Esophagus mucosa (tissue), 1 donor: ENCODE data around the gene TASL. TPM values are rescaled to one million over a fixed set of nuclear protein-coding genes. Genes with fewer than 3 reads are reported as not detected.
A peak's percentile ranks its signal among the peaks of the same experiment; 100 is the strongest.
"Not testable (repeated sequence)": the region's sequence is repeated elsewhere in the genome, so short reads cannot be mapped to it uniquely, and the experiment has no call there.

Experiments
- ATAC-seq: fragments of 200-7000 bp; cut with Tn5 transposase; one replicate; pipeline ENCODE4 v1.9.1; 2020
- total RNA-seq: library from RNA; stranded (reverse); gene quantifications from one replicate; pipeline ENCODE4 v1.2.4, GENCODE V29; 2023
- donor health status: DM: yes; HTN: yes; CAD: no.

Gene TASL
- total RNA-seq: 0.16 TPM

GRCh38 chrX:30577362-30577991 is at the start of gene TASL:
Gene TASL (minus strand): TSS chrX:30577766. CDS start chrX:30560355, 17,411 bp downstream.
- ATAC-seq: no peak

GRCh38 chrX:30626402-30626801 is 48.8 kb upstream of the TASL start:
- no peak for ATAC-seq

- ATAC-seq: no peak
Measured at GRCh38 chrX:30622361-30622760, 44.8 kb upstream of the TASL start.

- ATAC-seq: peak; percentile 87
Measured at GRCh38 chrX:30620980-30621618, 43.5 kb upstream of the TASL start.

GRCh38 chrX:30620125-30620524 is 42.6 kb upstream of the TASL start:
- ATAC-seq: no peak

- no peak for ATAC-seq
Measured at GRCh38 chrX:30618160-30618765, 40.7 kb upstream of the TASL start.

GRCh38 chrX:30615229-30615628 is 37.7 kb upstream of the TASL start:
- no peak for ATAC-seq

GRCh38 chrX:30613721-30614120 is 36.2 kb upstream of the TASL start:
- no peak for ATAC-seq

- peak; percentile 81 for ATAC-seq
Measured at GRCh38 chrX:30612250-30612655, 34.7 kb upstream of the TASL start.

GRCh38 chrX:30610026-30610425 is 32.5 kb upstream of the TASL start:
- no peak for ATAC-seq

GRCh38 chrX:30607155-30607554 is 29.6 kb upstream of the TASL start:
- ATAC-seq: peak; percentile 67

- ATAC-seq: not testable (repeated sequence)
Measured at GRCh38 chrX:30600269-30601176, 23.0 kb upstream of the TASL start.

GRCh38 chrX:30597216-30598012 is 19.8 kb upstream of the TASL start:
- no peak for ATAC-seq

- ATAC-seq: no peak
Measured at GRCh38 chrX:30593440-30594200, 16.1 kb upstream of the TASL start.

GRCh38 chrX:30592831-30593230 is 15.3 kb upstream of the TASL start:
- ATAC-seq: no peak

GRCh38 chrX:30590368-30590767 is 12.8 kb upstream of the TASL start:
- no peak for ATAC-seq

- no peak for ATAC-seq
Measured at GRCh38 chrX:30589146-30589888, 11.8 kb upstream of the TASL start.

- no peak for ATAC-seq
Measured at GRCh38 chrX:30586516-30586915, 8.9 kb upstream of the TASL start.

- ATAC-seq: no peak
Measured at GRCh38 chrX:30582664-30583063, 5.1 kb upstream of the TASL start.

- no peak for ATAC-seq
Measured at GRCh38 chrX:30580641-30581040, 3.1 kb upstream of the TASL start.

- no peak for ATAC-seq
Measured at GRCh38 chrX:30576881-30577280, 685 bp downstream of the TASL start.
